Measurements from ENCODE around the gene ART4. TPM values are rescaled to one million over a fixed set of nuclear protein-coding genes. Genes with fewer than 3 reads are reported as not detected.

ART4 gene, protein sequence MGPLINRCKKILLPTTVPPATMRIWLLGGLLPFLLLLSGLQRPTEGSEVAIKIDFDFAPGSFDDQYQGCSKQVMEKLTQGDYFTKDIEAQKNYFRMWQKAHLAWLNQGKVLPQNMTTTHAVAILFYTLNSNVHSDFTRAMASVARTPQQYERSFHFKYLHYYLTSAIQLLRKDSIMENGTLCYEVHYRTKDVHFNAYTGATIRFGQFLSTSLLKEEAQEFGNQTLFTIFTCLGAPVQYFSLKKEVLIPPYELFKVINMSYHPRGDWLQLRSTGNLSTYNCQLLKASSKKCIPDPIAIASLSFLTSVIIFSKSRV
- 6.1 and 8.3 TPM in 2 replicates for total RNA-seq

GRCh38 chr12:14843425-14843887 lies at the start of gene ART4:
Gene ART4, minus strand, starts transcription at chr12:14843526. Its CDS starts 413 bp downstream, at chr12:14843113.

DNA sequence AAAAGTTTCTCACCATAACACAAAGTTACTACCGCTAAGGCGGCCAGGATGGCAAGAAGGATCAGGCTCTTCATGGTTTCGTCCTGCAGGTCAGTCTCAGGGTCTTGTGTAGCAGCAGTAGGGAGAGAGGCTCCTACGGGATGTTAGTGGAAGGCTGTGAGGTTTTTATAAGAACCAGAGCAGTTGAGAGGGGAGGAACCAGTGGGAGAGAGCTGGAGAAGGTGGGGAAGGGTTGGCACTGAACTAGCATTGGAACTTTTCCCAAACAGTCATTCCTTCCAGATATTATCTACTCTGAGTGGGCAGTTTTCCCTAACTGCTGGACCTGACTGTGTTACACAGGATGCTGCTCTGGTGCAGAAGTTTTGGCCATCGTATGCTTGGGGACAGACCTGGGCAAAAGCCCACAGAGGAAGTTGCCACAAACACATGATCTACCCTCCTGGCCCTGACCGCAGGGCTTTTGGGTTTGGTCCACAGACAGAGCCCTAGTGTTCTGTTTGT lies 42.4 kb upstream of the ART4 start, which contains the start of gene MGP:
Gene MGP (minus strand): TSS at position 137 of the 504 bp plus-strand sequence. CDS start 63 bp downstream, at position 74.

DNA sequence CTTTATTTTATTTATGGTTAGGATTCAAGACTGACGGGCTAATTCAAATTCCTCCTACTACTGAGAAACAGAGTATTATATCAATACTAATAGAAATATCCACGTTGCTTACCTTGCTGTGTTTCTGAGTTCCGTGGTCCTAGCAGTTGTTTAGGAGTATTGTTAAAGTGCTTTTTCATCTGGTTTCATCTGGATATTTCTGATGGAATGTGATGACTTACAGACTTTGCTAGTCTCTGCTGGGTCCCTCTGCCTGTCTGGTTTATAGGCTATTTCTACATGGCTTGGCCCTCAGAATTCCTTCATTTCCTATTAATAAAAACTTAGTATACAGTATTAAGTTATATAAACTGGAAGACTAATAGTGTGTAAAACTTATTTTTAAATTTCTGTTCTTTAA lies 29.3 kb downstream of the ART4 start, which contains the start of gene SMCO3:
Gene SMCO3 (minus strand): TSS at position 169 of the 400 bp plus-strand sequence. CDS start 7,502 bp downstream, outside the sequence.

DNA sequence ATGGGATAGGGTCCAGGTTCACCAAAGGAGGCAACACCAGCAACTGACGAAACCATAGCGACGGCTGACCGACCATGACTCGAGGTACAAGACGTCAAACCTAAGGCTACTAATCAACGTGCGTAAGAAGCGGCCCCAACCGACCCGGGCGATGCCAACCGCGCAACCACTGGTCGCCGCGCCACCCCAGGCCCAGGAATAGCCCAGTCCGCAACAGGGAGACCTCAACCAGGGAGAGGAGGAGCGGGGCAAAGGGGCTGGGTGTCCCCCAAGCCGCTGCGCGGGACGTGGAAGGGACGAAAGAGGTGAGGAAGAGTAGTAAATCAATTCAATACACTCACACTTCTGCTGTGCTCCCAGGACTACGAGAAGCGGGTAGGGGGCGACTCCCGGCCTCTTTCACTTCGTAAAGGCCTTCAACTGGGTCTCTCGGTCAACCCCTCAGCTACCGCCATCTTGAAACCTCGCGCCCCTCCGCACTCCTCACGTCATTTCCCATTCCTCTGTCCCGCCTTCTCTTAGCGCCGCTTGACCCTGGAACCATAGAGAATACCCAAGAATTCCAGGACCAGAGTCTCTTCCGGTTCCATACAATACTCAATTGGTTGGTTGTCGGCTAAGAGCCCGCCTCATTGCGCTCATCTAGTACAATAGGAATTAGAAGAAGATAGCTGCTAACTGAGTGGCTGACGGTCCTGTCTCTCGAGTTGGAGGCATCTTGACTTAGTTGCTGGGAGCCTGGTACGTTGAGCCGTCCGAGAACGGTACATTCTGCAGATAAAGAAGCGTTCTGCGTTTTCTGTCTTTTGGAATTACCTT lies 40.1 kb downstream of the ART4 start, which contains the start of the genes C12orf60 and WBP11:
Gene C12orf60 (plus strand): TSS at position 660 of the 819 bp plus-strand sequence. CDS start 19,266 bp downstream, outside the sequence.
Gene WBP11 (minus strand): TSS at position 468 of the 819 bp plus-strand sequence. CDS start 2,095 bp downstream, outside the sequence.

Other genes with a start within 250 kb of the ART4 start
- not detected in 2 replicates for gene GUCY2C, start 146.9 kb downstream of the ART4 start, total RNA-seq
- gene WBP11, start 40.0 kb downstream of the ART4 start, total RNA-seq, result 21.6 TPM in 2 replicates
- gene C12orf60, start 39.9 kb downstream of the ART4 start, total RNA-seq, result 0.59 and 0.72 TPM in 2 replicates
- 0.96 and 1.2 TPM in 2 replicates for gene SMCO3, start 29.3 kb downstream of the ART4 start, total RNA-seq
- gene MGP, start 42.3 kb upstream of the ART4 start, total RNA-seq, result 81.2 and 251 TPM in 2 replicates
- gene ERP27, start 95.0 kb upstream of the ART4 start, total RNA-seq, result not detected in 2 replicates
- 11.4 and 14.0 TPM in 2 replicates for gene ARHGDIB, start 118.1 kb upstream of the ART4 start, total RNA-seq
- not detected in 2 replicates for gene PDE6H, start 129.5 kb upstream of the ART4 start, total RNA-seq

All from smooth muscle cell of the pulmonary artery (primary cell).